Measurements from ENCODE around the gene STT3B. TPM values are rescaled to one million over a fixed set of nuclear protein-coding genes. Genes with fewer than 3 reads are reported as not detected.

STT3B gene
- total RNA-seq, 1 experiment from 2014 or later = 202 TPM

DNA sequence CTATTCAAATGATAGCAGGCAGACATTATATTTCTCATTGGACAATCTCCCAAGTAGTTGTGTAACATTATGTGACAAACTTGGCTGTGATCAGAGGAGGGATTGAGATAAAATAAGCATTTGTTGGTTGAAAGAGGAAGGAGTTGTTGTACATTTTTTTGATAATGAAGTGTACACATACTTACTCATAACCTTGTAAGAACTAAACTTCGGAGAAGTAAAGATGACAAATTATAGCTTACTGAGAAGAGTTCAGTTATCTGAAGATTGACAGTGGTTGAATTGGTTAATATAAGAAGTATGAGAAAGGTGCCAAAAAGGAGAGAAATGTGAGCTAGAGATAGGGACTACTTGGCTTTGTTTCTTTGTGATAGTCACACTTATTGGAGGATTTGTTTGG lies 32.6 kb downstream of the STT3B start:
- H3K27ac Mint-ChIP-seq (ENCODE audit: unreplicated experiment) = peak overlapping the region; percentile 34
- no TSS peak for BruUV-seq (replicated peaks)
- H3K27me3 Mint-ChIP-seq (ENCODE audit: unreplicated experiment) = no peaks in the 10 kb centered on the region
- intact Hi-C loops (cut with micrococcal nuclease; ENCODE audit: unreplicated experiment) = loop anchor here (1.0 kb wide), 1 partner anchor 9 kb away; no protein-coding TSS in a partner anchor
- no peaks in the 10 kb centered on the region for H3K9me3 Mint-ChIP-seq (ENCODE audit: low read depth, unreplicated experiment)
- H3K4me1 Mint-ChIP-seq (ENCODE audit: low read depth, unreplicated experiment) = peaks cover 71% of the 10 kb centered on the region
- CTCF ChIA-PET = interaction anchor here (0.6 kb wide), 1 partner anchor 60 kb away, joined by 6 read pairs; no protein-coding TSS in a partner anchor
- DNase-seq = no peak
- H3K4me3 Mint-ChIP-seq (ENCODE audit: low read depth, unreplicated experiment) = peak overlapping the region; percentile 9
- TF ChIP-seq, protein P1, sequence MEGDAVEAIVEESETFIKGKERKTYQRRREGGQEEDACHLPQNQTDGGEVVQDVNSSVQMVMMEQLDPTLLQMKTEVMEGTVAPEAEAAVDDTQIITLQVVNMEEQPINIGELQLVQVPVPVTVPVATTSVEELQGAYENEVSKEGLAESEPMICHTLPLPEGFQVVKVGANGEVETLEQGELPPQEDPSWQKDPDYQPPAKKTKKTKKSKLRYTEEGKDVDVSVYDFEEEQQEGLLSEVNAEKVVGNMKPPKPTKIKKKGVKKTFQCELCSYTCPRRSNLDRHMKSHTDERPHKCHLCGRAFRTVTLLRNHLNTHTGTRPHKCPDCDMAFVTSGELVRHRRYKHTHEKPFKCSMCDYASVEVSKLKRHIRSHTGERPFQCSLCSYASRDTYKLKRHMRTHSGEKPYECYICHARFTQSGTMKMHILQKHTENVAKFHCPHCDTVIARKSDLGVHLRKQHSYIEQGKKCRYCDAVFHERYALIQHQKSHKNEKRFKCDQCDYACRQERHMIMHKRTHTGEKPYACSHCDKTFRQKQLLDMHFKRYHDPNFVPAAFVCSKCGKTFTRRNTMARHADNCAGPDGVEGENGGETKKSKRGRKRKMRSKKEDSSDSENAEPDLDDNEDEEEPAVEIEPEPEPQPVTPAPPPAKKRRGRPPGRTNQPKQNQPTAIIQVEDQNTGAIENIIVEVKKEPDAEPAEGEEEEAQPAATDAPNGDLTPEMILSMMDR (IDR thresholded peaks at IDR 0.05; ENCODE audit: unreplicated experiment) = no peak
- no peaks in the 10 kb centered on the region for H3K36me3 Mint-ChIP-seq (ENCODE audit: insufficient read depth, unreplicated experiment)

GRCh38 chr3:31567036-31567435 lies 34.3 kb downstream of the STT3B start:
- CTCF ChIA-PET = interaction anchor here (0.6 to 1.0 kb wide), 2 partner anchors 13 to 27 kb away, joined by 4 to 10 read pairs; no protein-coding TSS in a partner anchor
- Mint-ChIP-seq H3K9me3 (ENCODE audit: low read depth, unreplicated experiment) (no peaks in the 10 kb centered on the region), H3K27ac (ENCODE audit: unreplicated experiment) (no peak overlapping the region), H3K36me3 (ENCODE audit: insufficient read depth, unreplicated experiment) (no peaks in the 10 kb centered on the region), H3K4me3 (ENCODE audit: low read depth, unreplicated experiment) (no peak overlapping the region), H3K27me3 (ENCODE audit: unreplicated experiment) (no peaks in the 10 kb centered on the region), H3K4me1 (ENCODE audit: low read depth, unreplicated experiment) (peaks cover 69% of the 10 kb centered on the region)
- peak; percentile 24 for DNase-seq
- TF ChIP-seq, protein P1 (IDR thresholded peaks at IDR 0.05; ENCODE audit: unreplicated experiment) = no peak
- BruUV-seq (replicated peaks) = no TSS peak
- intact Hi-C loops (cut with micrococcal nuclease; ENCODE audit: unreplicated experiment) = no loop called here

DNA sequence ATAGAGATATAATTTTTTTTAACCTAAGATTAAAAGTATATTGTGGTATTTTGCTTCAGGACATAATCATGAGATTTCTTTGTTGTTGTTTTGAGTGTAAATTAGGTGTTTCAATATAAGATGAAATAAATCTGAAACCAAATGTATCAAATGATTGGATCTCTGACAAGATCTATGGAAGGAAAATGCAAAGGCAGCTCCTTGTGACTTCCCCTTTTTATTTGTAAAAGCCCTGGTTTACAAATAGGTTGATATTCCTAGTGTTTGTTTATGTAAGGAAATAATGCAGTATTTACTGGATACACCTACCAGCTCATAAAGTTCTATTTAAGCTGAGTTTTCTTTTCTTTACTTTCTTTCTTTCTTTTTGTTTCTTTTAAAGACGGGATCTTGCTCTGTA lies 35.9 kb downstream of the STT3B start:
- no peaks in the 10 kb centered on the region for H3K36me3 Mint-ChIP-seq (ENCODE audit: insufficient read depth, unreplicated experiment)
- H3K27me3 Mint-ChIP-seq (ENCODE audit: unreplicated experiment) = no peaks in the 10 kb centered on the region
- CTCF ChIA-PET = no interaction called here
- H3K9me3 Mint-ChIP-seq (ENCODE audit: low read depth, unreplicated experiment) = no peaks in the 10 kb centered on the region
- H3K4me1 Mint-ChIP-seq (ENCODE audit: low read depth, unreplicated experiment) = peaks cover 52% of the 10 kb centered on the region
- no peak overlapping the region for H3K4me3 Mint-ChIP-seq (ENCODE audit: low read depth, unreplicated experiment)
- no peak for DNase-seq
- intact Hi-C loops (cut with micrococcal nuclease; ENCODE audit: unreplicated experiment) = no loop called here
- TF ChIP-seq, protein P1 (IDR thresholded peaks at IDR 0.05; ENCODE audit: unreplicated experiment) = no peak
- no peak overlapping the region for H3K27ac Mint-ChIP-seq (ENCODE audit: unreplicated experiment)
- BruUV-seq (replicated peaks) = no TSS peak

- Mint-ChIP-seq H3K27me3 (ENCODE audit: unreplicated experiment) (no peaks in the 10 kb centered on the region), H3K9me3 (ENCODE audit: low read depth, unreplicated experiment) (no peaks in the 10 kb centered on the region), H3K36me3 (ENCODE audit: insufficient read depth, unreplicated experiment) (no peaks in the 10 kb centered on the region), H3K4me3 (ENCODE audit: low read depth, unreplicated experiment) (no peak overlapping the region), H3K4me1 (ENCODE audit: low read depth, unreplicated experiment) (peaks cover 42% of the 10 kb centered on the region), H3K27ac (ENCODE audit: unreplicated experiment) (no peak overlapping the region)
- no TSS peak for BruUV-seq (replicated peaks)
- CTCF ChIA-PET = no interaction called here
- intact Hi-C loops (cut with micrococcal nuclease; ENCODE audit: unreplicated experiment) = no loop called here
- DNase-seq = no peak
- TF ChIP-seq, protein P1 (IDR thresholded peaks at IDR 0.05; ENCODE audit: unreplicated experiment) = no peak
Observed at GRCh38 chr3:31571325-31571724, 38.6 kb downstream of the STT3B start.

Data from Calu3 (cell line).